Measurements from ENCODE around the gene ZNF507. TPM values are rescaled to one million over a fixed set of nuclear protein-coding genes. Genes with fewer than 3 reads are reported as not detected.
A peak's percentile ranks its signal among the peaks of the same experiment; 100 is the strongest.

Gene ZNF507
- total RNA-seq, 2 donors from 2014 or later, result 22.6 to 34.6 TPM

GRCh38 chr19:32339988-32340874 lies 5.2 kb upstream of the ZNF507 start:
- Histone ChIP-seq H3K27ac (peak overlapping the region; percentile 23 to 40), H3K9me3 (no peaks in the 10 kb centered on the region), H3K27me3 (replicated peaks; ENCODE audit: insufficient read depth) (no peaks in the 10 kb centered on the region), H3K36me3 (no peaks in the 10 kb centered on the region), H3K4me3 (no peak overlapping the region), H3K4me1 (ENCODE audit: control insufficient read depth in 1 of 2, low read depth in 2 of 2) (peaks cover 0 to 21% of the 10 kb centered on the region in 2 donors)
- no peak for ATAC-seq (ENCODE audit: insufficient number of reproducible peaks, low FRiP score, low read depth)
- peak; percentile 70 for TF ChIP-seq CTCF (IDR thresholded peaks at IDR 0.05)
- peak; percentile 29 for DNase-seq (ENCODE audit: low spot score)

DNA sequence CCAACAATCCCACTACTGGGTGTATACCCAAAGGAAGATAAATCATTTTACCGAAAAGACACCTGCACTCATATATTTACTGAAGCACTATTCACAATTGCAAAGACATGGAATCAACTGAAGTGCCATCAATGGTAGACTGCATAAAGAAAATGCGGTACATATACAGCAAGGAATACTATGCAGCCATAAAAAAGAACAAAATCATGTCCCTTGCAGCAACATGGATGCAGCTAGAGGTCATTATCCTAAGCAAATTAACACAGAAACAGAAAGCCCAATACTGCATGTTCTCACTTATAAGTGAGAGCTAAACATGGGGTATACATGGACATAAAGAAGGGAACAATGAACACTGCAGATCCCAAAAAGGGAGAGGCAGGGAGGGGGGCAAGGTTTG lies 2.7 kb upstream of the ZNF507 start:
- ATAC-seq (ENCODE audit: insufficient number of reproducible peaks, low FRiP score, low read depth) (no peak), DNase-seq (ENCODE audit: low spot score) (no peak)
- H3K4me3 ChIP-seq, result no peak overlapping the region
- peaks cover 15 to 27% of the 10 kb centered on the region in 2 donors for H3K4me1 ChIP-seq (ENCODE audit: control insufficient read depth in 1 of 2, low read depth in 2 of 2)
- no peaks in the 10 kb centered on the region for H3K9me3 ChIP-seq
- H3K36me3 ChIP-seq, result no peaks in the 10 kb centered on the region
- H3K27ac ChIP-seq, result no peak overlapping the region
- TF ChIP-seq CTCF (IDR thresholded peaks at IDR 0.05), result no peak
- no peaks in the 10 kb centered on the region for H3K27me3 ChIP-seq (replicated peaks; ENCODE audit: insufficient read depth)

DNA sequence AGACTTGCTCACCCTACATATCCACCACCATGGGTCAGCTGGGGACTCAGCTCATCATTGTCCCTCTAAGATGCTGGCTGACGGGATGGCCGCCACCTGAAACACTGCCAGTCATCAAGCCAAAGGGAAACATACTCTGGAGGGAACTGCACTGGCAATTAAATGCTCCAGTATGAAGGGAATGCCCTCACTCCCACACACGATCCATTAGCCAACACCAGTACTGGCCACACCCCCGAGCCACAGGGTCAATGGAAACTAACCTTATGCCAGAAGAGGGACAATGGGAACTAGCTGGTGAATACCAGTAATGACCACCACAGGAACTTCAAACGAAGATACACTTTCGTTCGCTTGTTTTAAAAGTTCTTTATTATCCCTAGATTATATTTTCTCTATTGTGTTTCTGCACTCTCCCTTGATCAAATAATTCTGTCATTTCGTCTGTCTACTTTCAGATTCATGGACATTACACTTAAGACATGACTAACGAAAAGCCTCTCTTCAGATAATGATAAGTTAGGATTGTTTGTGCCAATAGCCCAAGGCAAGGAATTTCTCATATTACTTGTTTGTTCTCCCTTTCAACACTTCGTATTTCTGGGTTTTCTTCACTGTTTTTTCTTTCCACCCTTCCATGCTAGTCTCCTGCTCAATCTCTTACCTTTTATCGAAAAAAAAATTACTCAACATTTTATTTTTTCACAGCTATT lies 1.7 kb upstream of the ZNF507 start:
- TF ChIP-seq CTCF (IDR thresholded peaks at IDR 0.05), result no peak
- Histone ChIP-seq H3K27me3 (replicated peaks; ENCODE audit: insufficient read depth) (no peaks in the 10 kb centered on the region), H3K4me3 (no peak overlapping the region), H3K36me3 (peaks cover under 1% of the 10 kb centered on the region), H3K4me1 (ENCODE audit: control insufficient read depth in 1 of 2, low read depth in 2 of 2) (peaks cover 15 to 31% of the 10 kb centered on the region in 2 donors), H3K9me3 (no peaks in the 10 kb centered on the region), H3K27ac (no peak overlapping the region)
- DNase-seq (ENCODE audit: low spot score) (no peak), ATAC-seq (ENCODE audit: insufficient number of reproducible peaks, low FRiP score, low read depth) (no peak)

GRCh38 chr19:32346901-32347300 lies 1.5 kb downstream of the ZNF507 start:
- no peak for TF ChIP-seq CTCF (IDR thresholded peaks at IDR 0.05)
- ATAC-seq (ENCODE audit: insufficient number of reproducible peaks, low FRiP score, low read depth), result no peak
- Histone ChIP-seq H3K27me3 (replicated peaks; ENCODE audit: insufficient read depth) (no peaks in the 10 kb centered on the region), H3K27ac (no peak overlapping the region), H3K4me3 (peak overlapping the region; percentile 92), H3K4me1 (ENCODE audit: control insufficient read depth in 1 of 2, low read depth in 2 of 2) (peaks cover 30 to 48% of the 10 kb centered on the region in 2 donors), H3K36me3 (peaks cover 6% of the 10 kb centered on the region), H3K9me3 (no peaks in the 10 kb centered on the region)
- DNase-seq (ENCODE audit: low spot score), result no peak

- ATAC-seq (ENCODE audit: insufficient number of reproducible peaks, low FRiP score, low read depth) (no peak), DNase-seq (ENCODE audit: low spot score) (no peak)
- Histone ChIP-seq H3K36me3 (peaks cover 6% of the 10 kb centered on the region), H3K4me3 (no peak overlapping the region), H3K27ac (no peak overlapping the region), H3K9me3 (no peaks in the 10 kb centered on the region), H3K27me3 (replicated peaks; ENCODE audit: insufficient read depth) (no peaks in the 10 kb centered on the region), H3K4me1 (ENCODE audit: control insufficient read depth in 1 of 2, low read depth in 2 of 2) (peaks cover 35 to 55% of the 10 kb centered on the region in 2 donors)
- no peak for TF ChIP-seq CTCF (IDR thresholded peaks at IDR 0.05)
Observed at GRCh38 chr19:32347573-32347972, 2.2 kb downstream of the ZNF507 start.

Measured in thoracic aorta (tissue), 2 donors.